ENCODE measurements around the gene RAB11FIP4. TPM values are rescaled to one million over a fixed set of nuclear protein-coding genes. Genes with fewer than 3 reads are reported as not detected.
A peak's percentile ranks its signal among the peaks of the same experiment; 100 is the strongest.

RAB11FIP4 gene
- polyA plus RNA-seq, 3 donors: 14.8 to 16.5 (median 15.5) TPM

- DNase-seq: no peak
Observed at GRCh38 chr17:31404028-31404949, 12.8 kb downstream of the RAB11FIP4 start.

GRCh38 chr17:31405890-31406371, 14.5 kb downstream of the RAB11FIP4 start:
- DNase-seq: no peak

GRCh38 chr17:31408586-31408985, 17.1 kb downstream of the RAB11FIP4 start:
- DNase-seq: no peak

GRCh38 chr17:31411707-31412285, 20.3 kb downstream of the RAB11FIP4 start:
- DNase-seq: no peak

- DNase-seq: no peak
Observed at GRCh38 chr17:31412511-31412910, 21.0 kb downstream of the RAB11FIP4 start.

GRCh38 chr17:31413081-31413799, 21.8 kb downstream of the RAB11FIP4 start:
- DNase-seq: no peak

GRCh38 chr17:31413874-31414549, 22.5 kb downstream of the RAB11FIP4 start:
- DNase-seq: no peak

- DNase-seq: no peak
Observed at GRCh38 chr17:31414550-31414918, 23.1 kb downstream of the RAB11FIP4 start.

GRCh38 chr17:31415004-31415454, 23.6 kb downstream of the RAB11FIP4 start:
- DNase-seq: no peak

GRCh38 chr17:31415640-31416502, 24.4 kb downstream of the RAB11FIP4 start:
- no peak for DNase-seq

- DNase-seq: peak; percentile 22
Observed at GRCh38 chr17:31416503-31416923, 25.0 kb downstream of the RAB11FIP4 start.

GRCh38 chr17:31417051-31417792, 25.7 kb downstream of the RAB11FIP4 start:
- DNase-seq: no peak

- no peak for DNase-seq
Observed at GRCh38 chr17:31418773-31419350, 27.4 kb downstream of the RAB11FIP4 start.

GRCh38 chr17:31422443-31422842, 31.0 kb downstream of the RAB11FIP4 start:
- no peak for DNase-seq

GRCh38 chr17:31424944-31425281, 33.4 kb downstream of the RAB11FIP4 start:
- DNase-seq: no peak

- DNase-seq: no peak
Observed at GRCh38 chr17:31425282-31426040, 34.0 kb downstream of the RAB11FIP4 start.

GRCh38 chr17:31427684-31428083, 36.2 kb downstream of the RAB11FIP4 start:
- no peak for DNase-seq

GRCh38 chr17:31428111-31428510, 36.6 kb downstream of the RAB11FIP4 start:
- no peak for DNase-seq

GRCh38 chr17:31428512-31428911, 37.0 kb downstream of the RAB11FIP4 start:
- no peak for DNase-seq

Measured in renal pelvis (tissue), 4 donors.